GM20000 (cell line): ENCODE data around the gene TRAPPC10.

Experiments
- DNase-seq: peaks from one replicate; pipeline ENCODE4 v3.0.0; 2012; ENCODE audit warnings: low spot score
- TF ChIP-seq, protein P1 (sequence below): IDR thresholded peaks from 2 replicates; pipeline ENCODE4 v1.5.1; 2012; ENCODE audit warnings: mild to moderate bottlenecking, control low read depth; ENCODE audit errors: extremely low read depth, missing control alignments

Gene TRAPPC10

DNA sequence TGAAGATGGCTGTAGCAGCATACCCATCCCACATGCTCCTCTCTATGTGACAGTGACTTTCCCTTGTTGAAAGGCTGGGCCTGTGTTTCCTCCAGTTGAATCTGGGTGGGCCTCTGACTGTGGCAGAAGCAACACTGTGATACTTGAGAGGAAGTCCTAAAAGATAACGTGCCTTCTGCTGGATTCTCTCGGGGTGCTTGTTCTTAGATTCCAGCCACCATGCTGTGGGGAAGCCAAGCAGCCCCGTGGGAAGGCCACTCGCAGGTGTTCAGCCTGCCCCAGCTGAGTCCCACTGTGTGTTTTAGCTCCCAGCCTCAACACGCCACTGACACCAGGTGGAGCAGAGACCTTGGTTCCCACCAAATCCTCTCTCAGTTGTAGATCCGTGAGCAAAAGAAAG lies 31.5 kb downstream of the TRAPPC10 start:
- TF ChIP-seq, protein P1, sequence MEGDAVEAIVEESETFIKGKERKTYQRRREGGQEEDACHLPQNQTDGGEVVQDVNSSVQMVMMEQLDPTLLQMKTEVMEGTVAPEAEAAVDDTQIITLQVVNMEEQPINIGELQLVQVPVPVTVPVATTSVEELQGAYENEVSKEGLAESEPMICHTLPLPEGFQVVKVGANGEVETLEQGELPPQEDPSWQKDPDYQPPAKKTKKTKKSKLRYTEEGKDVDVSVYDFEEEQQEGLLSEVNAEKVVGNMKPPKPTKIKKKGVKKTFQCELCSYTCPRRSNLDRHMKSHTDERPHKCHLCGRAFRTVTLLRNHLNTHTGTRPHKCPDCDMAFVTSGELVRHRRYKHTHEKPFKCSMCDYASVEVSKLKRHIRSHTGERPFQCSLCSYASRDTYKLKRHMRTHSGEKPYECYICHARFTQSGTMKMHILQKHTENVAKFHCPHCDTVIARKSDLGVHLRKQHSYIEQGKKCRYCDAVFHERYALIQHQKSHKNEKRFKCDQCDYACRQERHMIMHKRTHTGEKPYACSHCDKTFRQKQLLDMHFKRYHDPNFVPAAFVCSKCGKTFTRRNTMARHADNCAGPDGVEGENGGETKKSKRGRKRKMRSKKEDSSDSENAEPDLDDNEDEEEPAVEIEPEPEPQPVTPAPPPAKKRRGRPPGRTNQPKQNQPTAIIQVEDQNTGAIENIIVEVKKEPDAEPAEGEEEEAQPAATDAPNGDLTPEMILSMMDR = no peak
- no peak for DNase-seq

GRCh38 chr21:44046734-44047133 lies 34.6 kb downstream of the TRAPPC10 start:
- DNase-seq = no peak
- TF ChIP-seq, protein P1 = no peak

- no peak for DNase-seq
- TF ChIP-seq, protein P1 = no peak
Measured at GRCh38 chr21:44047996-44048560, 36.0 kb downstream of the TRAPPC10 start.

- no peak for DNase-seq
- TF ChIP-seq, protein P1 = no peak
Measured at GRCh38 chr21:44049182-44049581, 37.1 kb downstream of the TRAPPC10 start.

DNA sequence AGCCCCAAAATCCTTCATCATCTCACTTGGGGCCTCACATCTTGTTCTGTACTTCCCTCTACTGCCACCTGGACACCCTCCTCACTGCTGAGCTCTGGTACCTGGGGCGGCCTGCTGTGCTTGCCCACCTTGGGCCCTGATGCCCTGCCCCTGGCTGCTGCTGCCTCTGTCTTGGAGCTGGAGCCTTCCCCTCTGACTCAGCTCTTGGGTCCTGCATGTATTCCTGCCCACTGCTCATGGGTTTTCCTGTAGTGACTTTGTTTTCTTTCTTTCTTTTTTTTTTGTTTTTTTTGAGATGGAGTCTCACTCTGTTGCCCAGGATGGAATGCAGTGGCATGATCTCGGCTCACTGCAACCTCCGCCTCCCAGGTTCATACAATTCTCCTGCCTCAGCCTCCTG lies 37.5 kb downstream of the TRAPPC10 start:
- TF ChIP-seq, protein P1 = no peak
- no peak for DNase-seq

- DNase-seq = no peak
- TF ChIP-seq, protein P1 = no peak
Measured at GRCh38 chr21:44050276-44050675, 38.2 kb downstream of the TRAPPC10 start.

DNA sequence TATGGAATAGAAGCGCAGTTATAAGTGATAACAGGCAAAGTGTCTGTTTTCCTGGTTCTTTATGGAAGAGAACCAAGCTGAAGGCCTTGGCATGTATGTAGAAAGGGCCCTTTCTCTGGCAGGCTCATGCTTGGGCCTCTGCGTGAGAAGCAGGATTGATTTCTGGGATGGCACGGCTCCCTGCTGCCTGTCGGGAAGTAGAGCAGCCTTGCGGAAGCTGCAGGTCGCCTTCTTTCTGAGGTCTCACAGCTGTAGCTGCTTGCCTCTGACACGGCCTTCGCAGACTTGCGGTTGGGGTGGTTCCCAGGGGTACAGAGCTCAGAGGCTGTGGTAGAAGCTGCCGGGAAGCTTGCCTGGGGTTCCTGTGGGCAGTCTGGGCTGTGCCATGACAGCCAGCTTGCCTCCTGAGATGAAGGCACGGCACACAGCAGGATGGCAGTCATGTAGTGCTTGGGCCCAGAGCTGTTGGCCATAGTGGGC lies 39.4 kb downstream of the TRAPPC10 start:
- TF ChIP-seq, protein P1 = no peak
- no peak for DNase-seq
